Vagina (tissue), 2 donors: ENCODE data around the gene FPGS. TPM values are rescaled to one million over a fixed set of nuclear protein-coding genes. Genes with fewer than 3 reads are reported as not detected.

Experiments used
- DNase-seq, 2 donors: peaks; one replicate each; pipeline ENCODE4 v3.0.0-alpha.2; 2017; ENCODE audit errors: extremely low spot score in 2 of 2
- H3K27ac ChIP-seq: fragments of 200-600 bp; sonication (generic); one replicate; pipeline ENCODE4 v1.5.1; 2019
- H3K27me3 ChIP-seq: fragments of 200-600 bp; sonication (generic); one replicate; pipeline ENCODE4 v1.5.1; 2019
- H3K36me3 ChIP-seq, 2 donors: fragments of 200-600 bp; sonication (generic); one replicate each; pipeline ENCODE4 v1.5.1; 2017 to 2019
- H3K4me1 ChIP-seq: fragments of 200-600 bp; sonication (generic); one replicate; pipeline ENCODE4 v1.5.1; 2019
- H3K4me3 ChIP-seq, 2 donors: fragments of 200-600 bp; sonication (generic); 1 replicate in 1 of 2; 2 replicates in 1 of 2; pipeline ENCODE4 v1.5.1; 2016 to 2019
- H3K9me3 ChIP-seq: fragments of 200-600 bp; sonication (generic); one replicate; pipeline ENCODE4 v1.5.1; 2019
- POLR2A ChIP-seq, 2 donors: fragments of 450-650 bp; IDR thresholded peaks; one replicate each; pipeline ENCODE4 v1.6.1; 2017; ENCODE audit warnings: antibody characterized with exemption in 2 of 2, mild to moderate bottlenecking in 2 of 2, moderate library complexity in 2 of 2
- POLR2AphosphoS5 ChIP-seq, 2 donors: sonication (generic); formaldehyde crosslinking; IDR thresholded peaks; one replicate each; pipeline ENCODE4 v1.9.0; 2017; ENCODE audit warnings: antibody characterized with exemption in 2 of 2, mild to moderate bottlenecking in 2 of 2, low read depth in 1 of 2; ENCODE audit not compliant: insufficient read depth in 1 of 2
- intact Hi-C: fragments of 100-400 bp; cut with DNase I; formaldehyde crosslinking; loops from one replicate; pipeline ENCODE4 v1.15.1; 2023
- total RNA-seq: library from RNA; depleted of rRNA; stranded (reverse); fragments of >200 nt; gene quantifications from one replicate; pipeline ENCODE4 v1.2.3, GENCODE V29; 2016
- TF ChIP-seq, protein P1 (sequence below), 3 experiments: fragments of 450-650 bp in 2 of 3; fragments of 200-600 bp in 1 of 3; sonication (generic) in 1 of 3; IDR thresholded peaks; one replicate each; pipeline ENCODE4 v1.5.1; 2017 to 2019; ENCODE audit warnings: antibody characterized with exemption in 3 of 3, mild to moderate bottlenecking in 2 of 3, moderate library complexity in 2 of 3

The FPGS gene
- total RNA-seq, 1 donor from 2014 or later, result 99.7 TPM

DNA sequence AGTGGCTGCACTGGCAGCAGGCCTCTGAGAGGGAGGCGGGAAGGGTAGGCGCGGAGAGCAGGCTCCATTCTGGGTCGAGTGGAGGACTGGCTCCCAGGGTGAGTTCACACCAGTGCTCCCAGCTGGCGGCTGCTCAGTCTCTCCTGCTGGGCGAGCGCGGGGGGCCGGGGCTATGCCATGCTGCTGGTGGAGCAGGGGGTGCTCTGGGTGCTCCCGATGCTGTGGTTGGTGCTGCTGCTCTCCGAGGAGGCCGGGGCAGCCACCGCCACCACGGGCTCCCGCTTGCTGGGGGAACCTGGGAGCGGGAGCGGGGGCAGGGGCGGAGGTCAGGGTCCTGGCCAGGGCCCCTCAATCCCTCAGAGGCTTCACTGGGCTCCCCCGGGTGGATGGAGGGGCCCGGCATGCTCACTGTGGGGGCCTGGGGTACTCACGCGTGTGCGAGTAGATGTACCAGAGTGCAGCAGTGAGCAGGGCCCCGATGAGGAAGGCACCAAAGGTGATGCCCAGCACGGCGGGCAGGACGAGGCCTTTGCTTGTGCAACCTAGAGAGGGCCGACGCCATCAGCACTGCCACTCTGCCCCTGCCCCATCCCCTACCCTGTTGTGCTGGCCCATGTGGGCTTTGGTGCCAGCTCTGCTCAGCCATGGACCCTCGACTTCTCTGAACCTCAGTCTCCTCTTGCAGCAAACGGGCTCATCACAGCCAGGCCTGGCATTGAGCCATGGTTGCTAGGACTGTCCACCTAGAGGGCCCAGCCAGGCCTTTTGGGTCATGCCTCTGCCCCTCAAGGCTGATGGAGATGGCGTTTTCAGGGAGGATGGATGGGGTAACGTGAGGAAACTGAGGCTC, 13.1 kb downstream of the FPGS start:
- H3K27me3 ChIP-seq, result no peaks in the 10 kb centered on the region
- H3K9me3 ChIP-seq, result no peaks in the 10 kb centered on the region
- peaks cover 0 to 58% of the 10 kb centered on the region in 2 donors for H3K36me3 ChIP-seq
- no peak for DNase-seq
- no peaks in the 10 kb centered on the region for H3K4me1 ChIP-seq
- intact Hi-C loops, result no loop called here
- H3K4me3 ChIP-seq, result no peak overlapping the region
- TF ChIP-seq POLR2A (IDR thresholded peaks at IDR 0.05), result no peak
- no peak for TF ChIP-seq POLR2AphosphoS5 (IDR thresholded peaks at IDR 0.05; ENCODE audit: insufficient read depth in 1 of 2, low read depth in 1 of 2)
- TF ChIP-seq, protein P1, sequence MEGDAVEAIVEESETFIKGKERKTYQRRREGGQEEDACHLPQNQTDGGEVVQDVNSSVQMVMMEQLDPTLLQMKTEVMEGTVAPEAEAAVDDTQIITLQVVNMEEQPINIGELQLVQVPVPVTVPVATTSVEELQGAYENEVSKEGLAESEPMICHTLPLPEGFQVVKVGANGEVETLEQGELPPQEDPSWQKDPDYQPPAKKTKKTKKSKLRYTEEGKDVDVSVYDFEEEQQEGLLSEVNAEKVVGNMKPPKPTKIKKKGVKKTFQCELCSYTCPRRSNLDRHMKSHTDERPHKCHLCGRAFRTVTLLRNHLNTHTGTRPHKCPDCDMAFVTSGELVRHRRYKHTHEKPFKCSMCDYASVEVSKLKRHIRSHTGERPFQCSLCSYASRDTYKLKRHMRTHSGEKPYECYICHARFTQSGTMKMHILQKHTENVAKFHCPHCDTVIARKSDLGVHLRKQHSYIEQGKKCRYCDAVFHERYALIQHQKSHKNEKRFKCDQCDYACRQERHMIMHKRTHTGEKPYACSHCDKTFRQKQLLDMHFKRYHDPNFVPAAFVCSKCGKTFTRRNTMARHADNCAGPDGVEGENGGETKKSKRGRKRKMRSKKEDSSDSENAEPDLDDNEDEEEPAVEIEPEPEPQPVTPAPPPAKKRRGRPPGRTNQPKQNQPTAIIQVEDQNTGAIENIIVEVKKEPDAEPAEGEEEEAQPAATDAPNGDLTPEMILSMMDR (IDR thresholded peaks at IDR 0.05), result no peak
- no peak overlapping the region for H3K27ac ChIP-seq

DNA sequence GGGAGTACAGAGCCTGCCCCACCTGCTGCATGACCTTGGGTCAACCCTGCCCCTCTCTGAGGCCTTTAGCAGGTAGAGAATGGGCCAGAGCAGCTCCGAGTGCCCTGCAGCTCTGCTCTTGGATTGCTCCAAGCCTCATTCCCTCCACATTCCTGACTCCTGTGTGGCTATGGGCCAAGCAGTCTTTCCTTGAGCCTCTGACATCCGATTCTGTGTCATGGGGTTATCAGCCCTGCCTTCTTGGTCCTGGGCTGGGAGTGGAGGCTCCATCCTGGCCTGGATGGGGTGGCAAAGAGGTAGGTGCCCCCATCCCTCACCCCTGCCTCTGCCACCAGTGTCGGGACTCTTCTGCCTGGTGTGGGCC, 13.7 kb downstream of the FPGS start:
- peaks cover 0 to 54% of the 10 kb centered on the region in 2 donors for H3K36me3 ChIP-seq
- TF ChIP-seq POLR2A (IDR thresholded peaks at IDR 0.05), result no peak
- no peak for TF ChIP-seq POLR2AphosphoS5 (IDR thresholded peaks at IDR 0.05; ENCODE audit: insufficient read depth in 1 of 2, low read depth in 1 of 2)
- TF ChIP-seq, protein P1 (IDR thresholded peaks at IDR 0.05), result no peak
- intact Hi-C loops, result no loop called here
- H3K27ac ChIP-seq, result no peak overlapping the region
- no peak for DNase-seq
- H3K27me3 ChIP-seq, result no peaks in the 10 kb centered on the region
- H3K9me3 ChIP-seq, result no peaks in the 10 kb centered on the region
- H3K4me1 ChIP-seq, result no peaks in the 10 kb centered on the region
- H3K4me3 ChIP-seq, result no peak overlapping the region

DNA sequence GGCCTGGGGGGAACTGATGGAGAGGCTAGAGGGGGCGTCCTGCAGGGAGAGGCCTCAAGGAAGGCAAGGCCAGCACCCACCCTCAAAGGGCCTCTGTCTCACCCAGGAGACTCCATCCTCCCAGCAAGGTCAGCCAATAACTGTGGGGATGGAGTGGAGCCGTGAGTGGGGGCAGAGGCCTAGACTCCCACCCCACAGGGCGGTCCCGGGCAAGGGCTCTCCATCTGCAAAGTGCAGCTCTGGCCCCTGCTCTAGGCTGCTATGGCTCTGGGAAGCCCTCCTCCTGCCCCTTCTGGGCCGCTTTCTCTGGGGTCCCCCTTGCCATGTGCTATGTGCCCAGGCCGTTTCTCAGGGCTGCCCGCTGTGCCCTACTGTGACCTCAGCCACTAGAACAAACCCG, 14.0 kb downstream of the FPGS start:
- intact Hi-C loops, result no loop called here
- TF ChIP-seq POLR2AphosphoS5 (IDR thresholded peaks at IDR 0.05; ENCODE audit: insufficient read depth in 1 of 2, low read depth in 1 of 2) (no peak), POLR2A (IDR thresholded peaks at IDR 0.05) (no peak)
- TF ChIP-seq, protein P1 (IDR thresholded peaks at IDR 0.05), result no peak
- Histone ChIP-seq H3K9me3 (no peaks in the 10 kb centered on the region), H3K4me1 (no peaks in the 10 kb centered on the region), H3K27me3 (no peaks in the 10 kb centered on the region), H3K27ac (no peak overlapping the region), H3K4me3 (no peak overlapping the region), H3K36me3 (peaks cover 0 to 54% of the 10 kb centered on the region in 2 donors)
- DNase-seq, result no peak

DNA sequence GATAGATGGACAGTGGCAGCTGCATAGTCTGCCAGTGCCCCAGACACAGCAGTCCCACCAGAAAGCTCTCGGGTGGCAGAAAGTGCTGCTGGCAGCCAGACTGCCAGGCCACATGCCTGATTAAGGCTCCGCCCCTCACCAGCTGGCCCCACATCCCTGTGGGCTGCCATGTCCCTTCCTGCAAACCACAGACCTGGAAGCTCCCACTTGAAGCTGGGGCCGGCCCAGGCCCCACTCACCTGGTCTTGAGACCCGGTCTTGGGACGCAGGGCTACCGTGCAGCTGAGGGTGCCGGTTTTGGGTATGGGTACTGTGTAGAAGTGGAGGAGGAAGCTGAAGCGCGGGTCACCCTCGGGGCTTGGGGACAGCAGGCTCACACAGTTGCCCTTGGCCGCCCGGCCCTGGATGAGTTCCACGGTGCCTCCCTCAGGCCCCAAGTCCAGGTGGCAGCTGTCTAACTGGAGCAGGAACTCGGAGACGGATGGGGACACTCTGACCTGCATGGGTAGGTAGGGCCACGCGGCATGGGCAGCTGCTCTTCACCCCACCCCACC, 15.3 kb downstream of the FPGS start:
- Histone ChIP-seq H3K36me3 (peaks cover 0 to 49% of the 10 kb centered on the region in 2 donors), H3K27ac (no peak overlapping the region)
- DNase-seq, result no peak

More for the DNA sequence above, 15.3 kb downstream of the FPGS start:
- Histone ChIP-seq H3K4me1 (peaks cover 5% of the 10 kb centered on the region), H3K4me3 (no peak overlapping the region), H3K9me3 (no peaks in the 10 kb centered on the region), H3K27me3 (no peaks in the 10 kb centered on the region)
- intact Hi-C loops, result no loop called here
- TF ChIP-seq, protein P1 (IDR thresholded peaks at IDR 0.05), result no peak
